HepG2 (cell line): ENCODE results near the gene NPR3.

ENCODE experiments used
- AGO1 ChIP-seq: fragments of 200-400 bp; formaldehyde crosslinking; IDR thresholded peaks from 2 replicates; pipeline ENCODE4 v1.6.1; 2017; ENCODE audit warnings: mild to moderate bottlenecking, low read depth, low read length, moderate library complexity; ENCODE audit not compliant: poor library complexity, severe bottlenecking
- ATF1 ChIP-seq: IDR thresholded peaks from 2 replicates; pipeline ENCODE4 v1.6.1; 2016; ENCODE audit warnings: mild to moderate bottlenecking, control low read depth
- CBX5 ChIP-seq: sonication (generic); formaldehyde crosslinking; IDR thresholded peaks from 2 replicates; pipeline ENCODE4 v1.4.0; 2020; ENCODE audit warnings: missing genetic modification reagents, borderline replicate concordance
- CHD4 ChIP-seq: fragments of 200-600 bp; sonication (generic); IDR thresholded peaks from 2 replicates; pipeline ENCODE4 v1.7.0; 2017; ENCODE audit warnings: mild to moderate bottlenecking, low read length, borderline replicate concordance
- CTCF ChIP-seq: sonication (generic); formaldehyde crosslinking; IDR thresholded peaks from 2 replicates; pipeline ENCODE4 v1.5.0; 2020; ENCODE audit warnings: mild to moderate bottlenecking, missing genetic modification reagents, moderate library complexity
- MAFK ChIP-seq, 2 experiments: IDR thresholded peaks in 1 of 2; conservative IDR thresholded peaks in 1 of 2; 2 replicates each; pipeline ENCODE4 v1.6.1; 2011; ENCODE audit warnings: improper control_type of control experiment in 2 of 2, low read length in 2 of 2
- MAX ChIP-seq: IDR thresholded peaks from 2 replicates; pipeline ENCODE4 v1.6.1; 2012; ENCODE audit warnings: inconsistent platforms
- MXI1 ChIP-seq: IDR thresholded peaks from 3 replicates; pipeline ENCODE4 v1.6.1; 2012; ENCODE audit warnings: low read depth, low read length, inconsistent platforms, borderline replicate concordance
- NCOA2 ChIP-seq: sonication (generic); formaldehyde crosslinking; IDR thresholded peaks from 2 replicates; pipeline ENCODE4 v1.8.0; 2022; ENCODE audit warnings: inconsistent platforms
- RBM22 ChIP-seq: fragments of 200-400 bp; formaldehyde crosslinking; optimal IDR thresholded peaks from 2 replicates; pipeline ENCODE3; 2017; ENCODE audit warnings: mild to moderate bottlenecking, low read length, moderate library complexity
- TARDBP ChIP-seq: sonication (generic); formaldehyde crosslinking; IDR thresholded peaks from 2 replicates; pipeline ENCODE4 v1.8.0; 2022; ENCODE audit warnings: mild to moderate bottlenecking, missing genetic modification reagents
- ZFP82 ChIP-seq: sonication (generic); formaldehyde crosslinking; IDR thresholded peaks from 2 replicates; pipeline ENCODE4 v1.5.1; 2020; ENCODE audit warnings: mild to moderate bottlenecking, missing genetic modification reagents, borderline replicate concordance
- ZNF121 ChIP-seq: sonication (generic); formaldehyde crosslinking; IDR thresholded peaks from 2 replicates; pipeline ENCODE4 v1.5.0; 2020; ENCODE audit warnings: mild to moderate bottlenecking, missing genetic modification reagents
- ZNF530 ChIP-seq: sonication (generic); formaldehyde crosslinking; IDR thresholded peaks from 2 replicates; pipeline ENCODE4 v1.5.0; 2020; ENCODE audit warnings: low read depth, mild to moderate bottlenecking, missing genetic modification reagents

- TF ChIP-seq TARDBP (CRISPR knock-in tag): no peak
- TF ChIP-seq CTCF (CRISPR knock-in tag): no peak
- TF ChIP-seq ZNF530 (CRISPR knock-in tag): no peak
- TF ChIP-seq RBM22: no peak
- no peak for TF ChIP-seq MAFK (conservative IDR thresholded peaks at IDR 0.05 in 1 of 2, IDR thresholded peaks at IDR 0.05 in 1 of 2; ENCODE audit: low read length in 2 of 2)
- TF ChIP-seq MXI1: no peak
- no peak for TF ChIP-seq NCOA2
- TF ChIP-seq CHD4: no peak
- no peak for TF ChIP-seq ZFP82
- TF ChIP-seq CBX5 (CRISPR knock-in tag): no peak
- TF ChIP-seq ZNF121 (CRISPR knock-in tag): no peak
- TF ChIP-seq MAX: no peak
- no peak for TF ChIP-seq AGO1
- no peak for TF ChIP-seq ATF1 (CRISPR knock-in tag)
Observed at GRCh38 chr5:32833127-32833526, 122.0 kb downstream of the NPR3 start.
